Measurements from ENCODE around the gene TBL1X.

Gene TBL1X

GRCh38 chrX:9707306-9708033, 242.6 kb downstream of the TBL1X start:
- DNase-seq (ENCODE audit: low read depth), result no peak

DNA sequence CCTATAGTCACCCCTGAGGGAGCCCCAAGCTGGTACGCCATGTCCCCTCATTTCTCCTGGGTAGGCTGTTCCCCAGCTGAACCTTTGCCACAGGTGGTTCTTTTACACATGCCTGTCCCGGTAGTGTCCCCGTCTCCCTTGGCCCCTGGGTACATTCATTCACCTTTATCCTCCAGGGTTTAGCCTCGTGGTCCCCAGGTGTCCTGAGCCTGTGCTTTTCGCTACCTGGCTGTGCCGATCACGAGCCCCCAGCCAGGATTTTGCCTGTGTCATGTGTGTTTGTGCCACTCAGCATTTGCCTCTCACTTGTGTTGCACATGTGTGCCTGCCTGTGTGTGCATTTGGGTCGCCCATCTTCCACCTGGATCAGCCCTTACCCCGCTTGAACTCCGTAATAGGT, 243.2 kb downstream of the TBL1X start:
- no peak for DNase-seq (ENCODE audit: low read depth)

GRCh38 chrX:9708923-9709553, 244.2 kb downstream of the TBL1X start:
- peak; percentile 66 for DNase-seq (ENCODE audit: low read depth)

DNA sequence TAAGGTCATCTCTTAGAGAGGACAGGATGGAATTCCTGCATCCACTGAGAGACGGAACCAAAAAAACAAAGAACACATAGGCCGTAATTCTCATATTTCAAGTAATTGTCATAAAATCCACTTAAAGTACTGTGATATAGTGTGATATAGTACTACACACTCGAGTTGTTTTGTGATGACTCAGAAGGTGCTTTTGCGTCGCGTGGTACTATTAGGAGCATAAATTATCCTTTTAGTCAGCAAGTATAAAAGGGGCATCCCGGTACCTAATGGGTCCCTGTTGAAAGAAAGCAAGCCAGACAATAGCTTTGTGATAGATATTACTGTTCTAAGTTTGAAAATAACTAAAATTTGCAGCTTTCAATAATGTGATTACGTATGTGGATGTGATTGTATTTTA, 245.5 kb downstream of the TBL1X start:
- no peak for DNase-seq (ENCODE audit: low read depth)

DNA sequence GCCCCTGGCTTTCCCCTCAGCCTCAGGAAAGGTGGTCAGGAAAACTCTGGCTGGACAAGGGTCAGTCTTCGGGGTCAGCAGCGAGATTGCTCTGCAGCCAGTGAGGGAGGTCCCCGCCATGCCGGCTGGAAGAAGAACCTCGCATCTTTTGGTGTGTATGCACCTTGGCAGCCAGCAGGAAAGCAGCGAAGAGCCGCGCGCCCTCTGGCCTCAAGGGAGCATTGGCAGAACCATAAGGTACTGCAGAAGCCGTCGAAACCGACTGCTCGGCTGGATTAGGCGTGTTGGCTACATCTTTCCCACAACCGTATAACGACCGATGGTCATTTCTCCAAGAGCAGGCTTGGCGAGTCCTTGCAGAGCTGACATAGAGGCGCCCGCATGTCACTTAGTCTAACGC, 252.5 kb downstream of the TBL1X start:
- no peak for DNase-seq (ENCODE audit: low read depth)

GRCh38 chrX:9724711-9725110, 259.9 kb downstream of the TBL1X start:
- no peak for DNase-seq (ENCODE audit: low read depth)

DNA sequence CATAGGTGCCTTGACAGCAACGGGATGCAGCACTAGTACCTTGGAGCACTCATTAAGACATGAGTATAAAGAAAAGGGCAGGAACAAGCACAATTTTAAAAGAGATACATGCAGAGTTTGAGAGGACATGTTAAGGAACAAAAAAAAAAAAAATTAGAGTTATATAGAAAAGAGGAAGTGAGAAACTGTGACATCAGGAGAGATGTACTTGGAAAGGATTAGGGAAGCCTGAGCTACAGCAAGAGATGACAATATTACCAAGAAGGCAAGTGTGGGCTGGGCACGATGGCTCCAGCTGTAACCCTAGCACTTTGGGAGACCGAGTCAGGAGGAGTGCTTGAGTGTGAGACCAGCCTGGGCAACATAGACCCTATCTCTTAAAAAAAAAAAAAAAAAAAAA, 263.4 kb downstream of the TBL1X start:
- no peak for DNase-seq (ENCODE audit: low read depth)

GRCh38 chrX:9729171-9729885, 264.5 kb downstream of the TBL1X start:
- DNase-seq (ENCODE audit: low read depth), result no peak

DNA sequence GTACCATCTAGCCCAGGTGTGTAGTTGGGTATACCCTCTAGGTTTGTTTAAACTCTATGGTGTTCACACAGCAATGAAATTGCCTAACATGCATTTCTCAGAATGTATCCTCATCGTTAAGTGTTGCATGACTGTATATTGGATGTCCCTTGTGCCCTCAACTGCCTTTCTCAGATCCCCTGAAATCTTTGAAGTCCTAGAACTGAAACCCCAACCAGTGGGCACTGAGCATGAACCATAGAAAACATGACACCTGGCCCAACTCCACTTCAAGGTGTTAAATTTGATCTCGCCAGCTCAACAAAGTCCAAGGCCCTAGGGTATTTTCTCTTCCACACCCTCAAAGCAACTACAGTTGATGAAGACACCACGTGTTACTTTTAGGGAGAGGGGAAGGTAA, 265.2 kb downstream of the TBL1X start:
- DNase-seq (ENCODE audit: low read depth), result no peak

DNA sequence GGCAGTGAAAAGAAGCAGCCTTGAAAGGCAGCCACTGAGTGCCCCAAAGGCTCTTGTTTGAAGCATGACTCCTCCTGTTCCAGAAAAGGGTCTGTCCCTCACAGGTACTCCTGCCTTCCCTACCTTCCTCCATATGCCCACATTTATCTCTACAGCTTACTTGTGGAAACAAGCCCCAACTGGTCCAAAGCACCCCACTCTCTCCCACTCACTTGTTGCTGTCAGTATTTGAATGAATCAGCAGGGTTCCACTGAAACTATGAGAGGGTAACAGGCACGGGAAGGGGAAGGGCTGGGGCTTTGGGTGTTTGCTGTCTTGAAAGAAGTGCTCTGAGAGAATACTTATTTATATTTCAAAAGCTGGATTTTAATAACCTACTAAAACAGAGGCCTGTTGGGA, 265.9 kb downstream of the TBL1X start:
- DNase-seq (ENCODE audit: low read depth), result no peak

DNA sequence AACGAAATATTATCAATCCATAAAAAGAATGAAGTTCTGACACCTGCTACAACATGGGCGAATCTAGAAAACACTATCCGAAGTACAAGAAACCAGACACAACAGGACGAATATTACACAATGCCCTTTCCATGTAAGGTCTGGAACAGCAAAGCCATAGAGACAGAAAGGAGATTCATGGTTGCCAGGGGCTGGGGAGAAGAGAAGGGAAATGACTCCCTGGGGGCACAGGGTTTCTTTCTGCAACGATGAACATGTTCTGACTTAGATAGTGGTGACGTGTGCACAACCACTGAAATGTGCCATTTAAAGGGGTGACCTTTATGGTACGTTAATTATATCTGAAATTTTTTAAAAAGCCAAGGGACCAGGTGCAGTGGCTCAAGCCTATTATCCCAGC, 272.5 kb downstream of the TBL1X start:
- DNase-seq (ENCODE audit: low read depth), result no peak

DNA sequence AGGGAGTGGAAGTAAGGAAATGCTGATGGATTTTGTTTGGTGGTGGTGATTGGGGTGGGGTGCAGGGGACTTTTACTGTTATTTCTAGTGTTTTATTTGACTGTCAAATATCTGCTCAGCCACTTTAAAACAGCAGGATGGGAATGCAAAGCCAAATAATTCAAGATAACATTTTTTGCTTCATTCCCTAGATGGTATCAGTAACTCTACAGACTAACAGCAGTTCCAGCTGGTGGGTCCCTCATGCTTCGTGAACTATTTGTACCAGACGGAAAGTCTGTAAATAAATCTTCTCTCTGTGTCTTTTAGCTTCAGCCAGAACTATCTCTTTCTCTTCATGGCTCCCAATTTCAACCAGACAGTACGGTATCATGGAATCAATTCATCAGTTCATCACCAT, 273.3 kb downstream of the TBL1X start:
- no peak for DNase-seq (ENCODE audit: low read depth)

DNA sequence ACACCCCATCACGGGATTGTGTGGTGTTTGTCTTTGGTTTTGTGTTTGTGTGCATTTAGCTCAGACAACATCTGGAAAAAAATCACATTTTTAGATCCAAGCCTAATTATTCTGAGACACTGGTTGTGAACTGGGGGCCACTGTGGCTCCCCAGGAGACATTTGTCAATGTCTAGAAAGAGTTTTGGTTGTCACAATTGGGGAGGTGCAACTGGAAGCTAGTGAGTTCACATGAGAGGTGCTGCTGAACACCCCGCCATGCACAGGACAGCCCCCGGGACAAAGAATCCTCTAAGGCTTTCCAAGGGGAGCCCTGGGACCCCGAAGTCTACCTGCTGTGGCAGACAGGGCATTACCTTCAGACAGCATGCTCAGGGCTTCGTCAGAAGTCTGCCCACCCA, 274.3 kb downstream of the TBL1X start:
- DNase-seq (ENCODE audit: low read depth), result no peak

DNA sequence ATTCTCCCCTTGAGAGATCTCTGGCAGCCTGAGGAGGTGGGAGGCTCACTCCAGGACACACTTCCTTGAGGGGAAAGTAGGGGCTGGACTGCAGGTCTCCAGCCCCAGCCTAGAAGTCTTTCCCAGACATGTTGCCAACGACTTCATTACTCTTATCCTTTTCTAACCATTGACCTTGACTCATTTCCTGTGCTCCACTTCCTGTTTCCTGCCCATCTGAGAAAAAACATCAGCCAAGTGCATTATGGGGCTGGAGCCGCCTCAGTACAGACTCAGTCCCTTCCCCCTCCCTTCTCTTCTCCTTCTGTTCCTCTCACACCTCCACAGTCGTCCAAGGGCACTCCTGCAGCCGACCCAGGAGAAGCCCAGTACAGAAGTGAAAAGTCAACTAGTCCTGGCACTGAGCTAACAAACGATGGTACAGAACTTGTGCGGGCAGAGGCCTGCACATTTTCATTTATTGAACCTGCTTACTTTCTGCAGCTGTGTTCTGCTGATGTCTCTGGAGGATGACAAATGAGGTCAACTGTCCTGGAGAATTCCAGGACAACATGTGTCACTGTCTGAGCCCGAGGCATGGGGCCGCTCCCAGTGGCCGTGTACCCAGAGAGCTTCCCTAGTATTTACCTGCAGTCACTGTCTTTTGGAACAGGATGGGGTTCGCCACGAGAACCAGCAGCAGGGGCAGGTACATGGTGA, 280.7 kb downstream of the TBL1X start:
- no peak for DNase-seq (ENCODE audit: low read depth)

GRCh38 chrX:9746148-9746888, 281.5 kb downstream of the TBL1X start:
- DNase-seq (ENCODE audit: low read depth), result no peak

DNA sequence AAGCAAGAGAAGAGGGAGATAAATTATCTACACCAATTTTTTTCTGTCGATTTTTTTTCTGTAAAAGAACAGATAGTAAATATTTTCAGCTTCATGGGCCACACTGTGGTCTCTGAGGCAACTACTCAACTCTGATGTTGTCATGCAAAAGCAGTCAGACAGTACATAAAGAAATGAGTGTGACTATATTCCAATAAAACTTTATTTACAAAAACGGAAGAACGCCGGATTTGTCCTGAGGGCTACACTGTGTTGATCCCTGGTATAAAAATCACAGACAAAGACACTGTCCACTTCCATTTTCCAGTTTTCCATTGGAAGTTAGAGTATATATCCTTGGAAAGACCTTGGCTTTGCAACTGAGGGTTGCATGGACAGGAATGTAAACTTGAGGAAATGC, 282.8 kb downstream of the TBL1X start:
- DNase-seq (ENCODE audit: low read depth), result no peak

GRCh38 chrX:9749146-9749692, 284.4 kb downstream of the TBL1X start:
- no peak for DNase-seq (ENCODE audit: low read depth)

- DNase-seq (ENCODE audit: low read depth), result no peak
Measured at GRCh38 chrX:9757366-9757765, 292.5 kb downstream of the TBL1X start.

DNA sequence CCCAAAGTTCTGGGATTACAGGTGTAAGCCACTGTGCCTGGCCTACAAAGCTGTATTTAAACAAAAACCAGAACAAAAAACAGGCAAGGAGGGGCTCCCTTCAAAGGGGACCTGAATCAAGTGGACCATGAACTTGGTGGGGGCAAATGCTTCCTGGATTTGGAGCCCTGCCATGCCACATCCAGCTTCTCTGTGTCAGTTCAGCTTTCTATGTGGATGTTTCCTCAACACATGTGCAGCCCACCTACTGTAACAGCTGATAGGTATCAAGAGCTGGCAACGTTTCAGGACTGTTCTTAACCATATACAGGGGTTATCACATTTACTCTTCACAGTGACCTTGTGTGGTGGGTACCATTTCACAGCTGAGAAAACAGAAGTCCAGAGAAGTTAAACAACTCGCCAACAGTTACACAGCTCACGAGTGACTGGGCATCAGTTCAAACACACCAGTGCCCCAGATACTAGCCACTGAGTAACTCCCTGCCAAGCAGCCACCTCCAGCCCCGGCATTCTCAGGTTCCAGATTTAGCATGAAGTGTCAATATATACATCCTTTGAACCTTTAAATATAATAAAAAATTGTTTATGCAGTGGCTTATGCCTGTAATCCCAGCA, 293.3 kb downstream of the TBL1X start:
- DNase-seq (ENCODE audit: low read depth), result no peak

GRCh38 chrX:9759337-9759736, 294.5 kb downstream of the TBL1X start:
- DNase-seq (ENCODE audit: low read depth), result no peak

- DNase-seq (ENCODE audit: low read depth), result no peak
Measured at GRCh38 chrX:9765072-9765736, 300.3 kb downstream of the TBL1X start.

Data from activated T-helper 9 cell treated with anti-CD3 and anti-CD28 coated beads, Interleukin-2, amount 50 U/mL, for 16 hours (primary cell).